SU-DHL-6 (cell line): ENCODE data around the gene GPR87.

ENCODE experiments used
- CTCF ChIP-seq: fragments of 200-600 bp; sonication (generic); IDR thresholded peaks from one replicate; pipeline ENCODE4 v1.5.1; 2017; ENCODE audit warnings: antibody characterized with exemption, mild to moderate bottlenecking, low read length, moderate library complexity; ENCODE audit not compliant: insufficient read depth, poor library complexity, severe bottlenecking
- EZH2phosphoT487 ChIP-seq: fragments of 200-600 bp; sonication (generic), shearing (Covaris generic); conservative IDR thresholded peaks from 2 replicates; pipeline ENCODE4 v1.6.1; 2018; ENCODE audit warnings: mild to moderate bottlenecking, antibody characterized with exemption, low read length, moderate library complexity, mixed read lengths

- TF ChIP-seq CTCF (no peak), EZH2phosphoT487 (no peak)
These were observed 40.5 kb downstream of the GPR87 start for GRCh38 chr3:151276038-151276686.
